HT-29 (cell line): ENCODE measurements around the gene CDR2L. TPM values are rescaled to one million over a fixed set of nuclear protein-coding genes. Genes with fewer than 3 reads are reported as not detected.
"Not testable (repeated sequence)": the region's sequence is repeated elsewhere in the genome, so short reads cannot be mapped to it uniquely, and the experiment has no call there.

Experiments
- DNase-seq: peaks from one replicate; pipeline ENCODE4 v3.0.0-alpha.2; 2015; ENCODE audit warnings: low spot score
- total RNA-seq: library from RNA; depleted of rRNA; stranded (reverse); fragments of >200 nt; shearing (Covaris generic); gene quantifications from 2 replicates; pipeline ENCODE4 v1.2.3, GENCODE V29; 2014

The CDR2L gene
- total RNA-seq, 1 experiment from 2014 or later = 10.2 TPM

DNA sequence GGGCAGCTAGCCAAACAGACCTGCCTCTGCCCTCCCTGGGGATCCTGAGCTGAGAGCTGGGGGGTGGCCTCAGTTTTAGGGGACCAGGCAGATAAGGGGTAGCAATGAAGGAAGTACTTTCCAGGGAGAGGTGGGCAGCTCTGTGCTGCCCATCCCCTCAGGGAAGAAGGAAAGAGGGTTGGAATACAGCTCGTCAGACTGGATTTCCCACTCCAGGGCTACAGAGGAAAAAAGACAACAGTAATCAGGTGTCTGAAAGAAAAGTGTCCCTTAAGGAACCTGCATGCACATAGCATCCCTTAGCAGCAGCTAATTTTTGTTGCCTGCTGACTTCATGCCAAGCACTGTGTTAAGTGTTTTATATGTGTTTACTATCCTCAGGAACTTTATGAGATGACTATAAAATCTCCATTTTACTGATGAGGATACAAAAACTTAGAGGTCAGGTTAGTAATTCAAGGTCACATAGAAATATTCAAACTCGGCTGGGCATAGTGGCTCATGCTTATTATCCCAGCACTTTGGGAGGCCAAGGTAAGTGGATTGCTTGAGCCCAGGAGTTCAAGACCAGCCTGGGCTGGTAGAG is 21.8 kb downstream of the CDR2L start:
- no peak for DNase-seq

- DNase-seq = peak; percentile 83
Measured at GRCh38 chr17:75010683-75011400, 23.4 kb downstream of the CDR2L start.

- no peak for DNase-seq
Measured at GRCh38 chr17:75011401-75012095, 24.1 kb downstream of the CDR2L start.

GRCh38 chr17:75012096-75012345 is 24.6 kb downstream of the CDR2L start:
- DNase-seq = no peak

DNA sequence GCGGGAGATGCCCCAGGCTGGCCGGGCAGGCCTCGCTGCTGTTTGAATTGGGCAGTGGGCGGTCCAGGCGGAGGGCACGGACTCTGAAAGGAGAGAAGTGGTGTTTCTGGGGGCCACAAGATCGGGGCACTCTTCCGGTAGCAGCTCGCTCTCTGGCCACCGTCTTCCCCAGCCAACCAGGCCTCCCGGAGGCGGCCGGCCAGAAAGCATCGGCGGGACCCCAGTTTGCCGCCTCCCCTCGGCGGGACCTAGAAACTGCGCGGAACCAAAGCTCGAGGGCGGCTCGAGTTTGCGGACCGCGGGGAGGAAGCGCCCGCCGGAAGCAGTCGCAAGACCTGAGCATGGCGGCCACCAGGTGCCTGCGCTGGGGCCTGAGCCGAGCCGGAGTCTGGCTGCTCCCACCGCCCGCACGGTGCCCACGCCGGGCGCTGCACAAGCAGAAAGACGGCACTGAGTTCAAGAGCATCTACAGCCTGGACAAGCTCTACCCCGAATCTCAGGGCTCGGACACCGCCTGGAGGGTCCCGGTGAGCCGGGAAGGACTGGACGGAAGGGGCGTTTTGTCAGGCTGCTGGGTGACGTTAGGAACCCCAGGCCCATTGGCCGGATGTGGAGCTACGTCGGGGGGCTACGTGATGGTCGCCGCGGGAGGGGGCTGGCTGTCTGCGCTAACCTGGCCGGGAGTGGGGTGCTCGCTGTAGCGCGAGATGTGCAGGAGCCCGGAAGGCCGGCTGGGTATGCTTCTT is 25.1 kb downstream of the CDR2L start, which contains the start of gene MRPL58:
MRPL58 (plus strand) TSS at position 325 of the 746 bp plus-strand sequence; CDS start at position 342, 17 bp downstream.
- DNase-seq = peak; percentile 85

GRCh38 chr17:75013092-75013559 is 25.7 kb downstream of the CDR2L start:
- DNase-seq = no peak

- no peak for DNase-seq
Measured at GRCh38 chr17:75019146-75019545, 31.7 kb downstream of the CDR2L start.

DNA sequence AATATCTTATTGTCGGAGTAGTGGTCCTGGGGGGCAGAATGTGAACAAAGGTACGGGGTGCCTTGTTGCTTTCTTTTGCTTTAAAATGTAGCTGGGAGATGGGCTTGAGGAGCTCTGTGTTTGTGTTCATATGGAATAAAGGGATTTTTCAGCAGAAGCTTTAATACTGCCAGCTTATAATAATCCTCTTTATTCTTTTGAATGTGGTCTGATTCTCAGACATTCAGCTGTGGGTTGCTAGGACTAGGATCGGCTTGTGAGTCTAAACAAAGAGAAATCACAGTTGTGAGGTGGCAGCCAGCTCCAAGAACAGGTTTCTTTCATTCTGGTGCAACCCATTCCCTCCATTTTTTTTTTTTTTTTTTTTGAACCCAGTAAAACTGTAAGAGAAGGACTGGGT is 32.3 kb downstream of the CDR2L start:
- DNase-seq = no peak

DNA sequence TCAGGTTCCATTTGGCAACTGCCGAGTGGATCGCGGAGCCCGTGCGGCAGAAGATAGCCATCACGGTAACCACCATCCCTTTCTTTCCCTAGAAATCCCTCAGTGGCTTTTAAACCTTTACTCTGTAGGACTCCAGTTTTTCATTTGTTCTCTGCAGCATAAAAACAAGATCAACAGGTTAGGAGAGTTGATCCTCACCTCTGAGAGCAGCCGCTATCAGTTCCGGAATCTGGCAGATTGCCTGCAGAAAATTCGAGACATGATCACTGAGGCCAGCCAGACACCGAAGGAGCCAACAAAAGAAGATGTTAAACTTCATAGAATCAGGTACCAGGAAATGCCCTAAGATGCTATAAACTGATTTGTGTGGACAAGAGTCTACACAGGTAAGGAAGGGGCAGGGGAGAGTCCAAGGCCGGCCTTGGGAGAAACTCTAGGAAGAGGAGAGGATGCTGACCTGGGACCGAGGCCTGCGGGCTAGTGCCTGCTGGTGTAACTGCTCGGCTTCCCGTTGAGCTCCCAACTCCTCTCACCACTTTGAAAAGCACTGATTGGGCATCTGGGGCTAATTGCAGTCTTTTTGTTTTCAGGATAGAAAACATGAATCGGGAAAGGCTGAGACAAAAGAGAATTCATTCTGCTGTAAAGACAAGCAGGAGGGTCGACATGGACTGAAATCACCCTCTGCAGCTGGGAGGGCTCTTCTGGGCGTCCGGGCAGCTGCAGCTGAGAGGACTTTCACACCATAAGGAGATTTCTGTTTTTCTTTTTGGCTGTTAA is 33.1 kb downstream of the CDR2L start:
- no peak for DNase-seq

- DNase-seq = no peak
Measured at GRCh38 chr17:75024686-75025397, 37.4 kb downstream of the CDR2L start.

- DNase-seq = not testable (repeated sequence)
Measured at GRCh38 chr17:75025398-75025734, 37.9 kb downstream of the CDR2L start.

DNA sequence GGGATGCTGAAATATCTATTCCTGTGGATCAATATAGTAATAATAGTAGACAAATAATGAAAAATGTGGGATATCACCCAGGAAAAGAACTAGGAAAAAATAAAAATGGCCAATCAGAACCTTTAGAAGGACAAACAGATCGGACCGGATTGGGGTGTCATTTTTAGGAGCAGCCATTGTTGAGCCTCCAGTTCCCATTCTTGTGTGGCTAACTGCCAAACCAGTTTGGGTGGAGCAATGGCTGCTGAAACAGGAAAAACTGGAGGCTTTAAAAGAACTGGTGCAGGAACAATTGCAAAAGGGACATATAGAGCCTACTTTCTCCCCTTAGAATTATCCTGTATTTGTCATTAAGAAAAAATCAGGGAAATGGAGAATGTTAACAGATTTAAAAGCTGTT is 39.2 kb downstream of the CDR2L start:
- peak; percentile 74 for DNase-seq

- no peak for DNase-seq
Measured at GRCh38 chr17:75030161-75030560, 42.7 kb downstream of the CDR2L start.

- DNase-seq = peak; percentile 78
Measured at GRCh38 chr17:75031972-75032719, 44.7 kb downstream of the CDR2L start.

- no peak for DNase-seq
Measured at GRCh38 chr17:75032720-75033280, 45.4 kb downstream of the CDR2L start.

GRCh38 chr17:75033346-75034235 is 46.2 kb downstream of the CDR2L start:
- peak; percentile 99 for DNase-seq

DNA sequence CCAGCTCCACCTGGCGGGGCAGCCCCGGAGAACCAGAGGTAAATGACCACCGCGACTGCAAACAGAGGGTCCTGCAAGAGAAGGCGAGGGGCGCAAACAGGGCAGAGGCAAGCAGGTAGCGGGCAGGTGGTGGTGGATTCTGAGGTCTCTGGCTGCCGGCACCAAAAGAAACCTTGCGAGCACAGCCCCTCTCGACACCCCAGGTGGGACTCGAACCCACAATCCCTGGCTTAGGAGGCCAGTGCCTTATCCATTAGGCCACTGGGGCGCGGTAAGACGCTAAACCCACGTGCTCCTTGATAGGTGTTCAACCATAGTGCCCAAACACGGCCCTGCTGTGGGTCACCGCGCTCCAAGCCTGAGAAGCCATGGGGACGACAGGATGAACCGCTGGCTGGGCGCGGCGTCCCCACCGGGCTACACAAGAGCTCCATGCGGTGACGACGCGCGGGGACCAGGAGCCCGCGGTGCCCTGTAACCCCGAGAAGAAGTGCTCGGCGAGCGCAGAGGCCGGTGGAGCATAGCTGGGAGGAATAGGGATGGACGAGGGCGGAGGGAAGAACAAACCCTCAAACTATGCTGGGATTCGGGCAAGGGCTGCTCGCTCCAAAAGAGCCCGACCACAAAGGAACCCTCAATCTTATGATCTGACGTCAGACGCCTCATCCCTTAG is 46.9 kb downstream of the CDR2L start:
- DNase-seq = peak; percentile 98

GRCh38 chr17:75036643-75037268 is 49.3 kb downstream of the CDR2L start:
- DNase-seq = peak; percentile 84
